Anterior cingulate cortex (tissue), 58 donors: ENCODE data around the gene CACTIN.
"Not testable (repeated sequence)": the region's sequence is repeated elsewhere in the genome, so short reads cannot be mapped to it uniquely, and the experiment has no call there.

Experiments
- DNase-seq, 58 donors: peaks; one replicate each; lab custom pipeline; 2025; lab: John Stamatoyannopoulos, UW

The CACTIN gene

GRCh38 chr19:3648037-3648905 is 21.7 kb upstream of the CACTIN start:
- DNase-seq = no peak

GRCh38 chr19:3647102-3647501 is 20.5 kb upstream of the CACTIN start:
- DNase-seq = not testable (repeated sequence)

- no peak for DNase-seq
Measured at GRCh38 chr19:3646336-3647092, 19.9 kb upstream of the CACTIN start.

- DNase-seq = no peak
Measured at GRCh38 chr19:3645726-3646125, 19.1 kb upstream of the CACTIN start.

GRCh38 chr19:3645067-3645396 is 18.4 kb upstream of the CACTIN start:
- DNase-seq = peak in 1 of 58 donors; percentile 64

GRCh38 chr19:3644351-3645066 is 17.9 kb upstream of the CACTIN start:
- DNase-seq = peak; percentile 22 to 97 (median 86)

GRCh38 chr19:3643674-3644313 is 17.2 kb upstream of the CACTIN start:
- DNase-seq = no peak

GRCh38 chr19:3642987-3643673 is 16.5 kb upstream of the CACTIN start:
- DNase-seq = peak in 5 of 58 donors; percentile 5 to 63 (median 12)

GRCh38 chr19:3642296-3642695 is 15.7 kb upstream of the CACTIN start:
- DNase-seq = peak in 9 of 58 donors; percentile 6 to 31 (median 14)

- no peak for DNase-seq
Measured at GRCh38 chr19:3641515-3642269, 15.1 kb upstream of the CACTIN start.

GRCh38 chr19:3639479-3639878 is 12.9 kb upstream of the CACTIN start:
- no peak for DNase-seq

- no peak for DNase-seq
Measured at GRCh38 chr19:3638208-3639193, 11.9 kb upstream of the CACTIN start.

GRCh38 chr19:3637621-3638020 is 11.0 kb upstream of the CACTIN start:
- no peak for DNase-seq

GRCh38 chr19:3636962-3637361 is 10.4 kb upstream of the CACTIN start:
- no peak for DNase-seq

GRCh38 chr19:3636506-3636905 is 9.9 kb upstream of the CACTIN start:
- no peak for DNase-seq

GRCh38 chr19:3634496-3635045 is 8.0 kb upstream of the CACTIN start:
- no peak for DNase-seq

- no peak for DNase-seq
Measured at GRCh38 chr19:3633559-3633988, 7.0 kb upstream of the CACTIN start.
